Measurements from ENCODE around the gene ZNF497.

DNA sequence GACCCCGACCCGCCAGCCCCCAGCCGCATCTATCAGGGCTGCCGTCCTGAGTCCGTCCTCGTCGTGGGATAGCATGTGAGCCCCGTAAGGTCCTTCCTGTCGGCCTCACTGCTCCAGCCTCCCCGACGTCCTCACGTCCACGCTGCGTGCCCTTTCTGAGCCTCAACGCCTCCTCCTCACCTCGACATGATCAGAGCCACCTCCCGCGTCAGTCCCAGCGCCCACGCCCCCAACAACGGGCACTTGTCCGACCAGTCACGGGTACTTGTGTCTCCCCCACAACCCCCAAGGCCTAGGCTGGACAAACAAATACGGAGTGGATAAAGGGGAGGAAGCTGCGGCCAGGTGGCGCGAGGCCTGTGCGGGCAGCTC lies 665 bp downstream of the ZNF497 start:
- TF ChIP-seq, protein P1, sequence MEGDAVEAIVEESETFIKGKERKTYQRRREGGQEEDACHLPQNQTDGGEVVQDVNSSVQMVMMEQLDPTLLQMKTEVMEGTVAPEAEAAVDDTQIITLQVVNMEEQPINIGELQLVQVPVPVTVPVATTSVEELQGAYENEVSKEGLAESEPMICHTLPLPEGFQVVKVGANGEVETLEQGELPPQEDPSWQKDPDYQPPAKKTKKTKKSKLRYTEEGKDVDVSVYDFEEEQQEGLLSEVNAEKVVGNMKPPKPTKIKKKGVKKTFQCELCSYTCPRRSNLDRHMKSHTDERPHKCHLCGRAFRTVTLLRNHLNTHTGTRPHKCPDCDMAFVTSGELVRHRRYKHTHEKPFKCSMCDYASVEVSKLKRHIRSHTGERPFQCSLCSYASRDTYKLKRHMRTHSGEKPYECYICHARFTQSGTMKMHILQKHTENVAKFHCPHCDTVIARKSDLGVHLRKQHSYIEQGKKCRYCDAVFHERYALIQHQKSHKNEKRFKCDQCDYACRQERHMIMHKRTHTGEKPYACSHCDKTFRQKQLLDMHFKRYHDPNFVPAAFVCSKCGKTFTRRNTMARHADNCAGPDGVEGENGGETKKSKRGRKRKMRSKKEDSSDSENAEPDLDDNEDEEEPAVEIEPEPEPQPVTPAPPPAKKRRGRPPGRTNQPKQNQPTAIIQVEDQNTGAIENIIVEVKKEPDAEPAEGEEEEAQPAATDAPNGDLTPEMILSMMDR (IDR thresholded peaks at IDR 0.05; ENCODE audit: low read depth, low read length, poor library complexity, severe bottlenecking) = no peak
- no peak for TF ChIP-seq EZH2phosphoT487 (IDR thresholded peaks at IDR 0.05; ENCODE audit: borderline replicate concordance, low read length)
